HepG2 (cell line): ENCODE results near the gene SNX13. TPM values are rescaled to one million over a fixed set of nuclear protein-coding genes. Genes with fewer than 3 reads are reported as not detected.

Source experiments
- ATAC-seq: fragments of 200-7000 bp; cut with Tn5 transposase; 3 replicates; pipeline ENCODE4 v1.9.1; 2020; ENCODE audit warnings: mild to moderate bottlenecking, moderate library complexity
- BruUV-seq: library from RNA; stranded (reverse); fragments of 400-500 nt; replicated peaks from 2 replicates; lab custom pipeline; 2021; lab: Mats Ljungman, UMichigan
- CTCF ChIA-PET: fragments of 300-600 bp; formaldehyde crosslinking; extraction: SDS; loops from one replicate; lab custom pipeline; 2021; ENCODE audit warnings: low total read pairs, inconsistent platforms, low intra/inter-chr PET ratio; lab: Yijun Ruan, JAX
- POLR2A ChIA-PET: fragments of 350-600 bp; sonication (Branson Sonifier 250); formaldehyde crosslinking; loops from one replicate; lab custom pipeline; 2020; ENCODE audit warnings: antibody characterized with exemption, inconsistent platforms; lab: Yijun Ruan, JAX
- DNase-seq: peaks from one replicate; pipeline ENCODE4 v3.0.0-alpha.2; 2015; ENCODE audit warnings: low spot score
- FAIRE-seq: peaks from 3 replicates; lab custom pipeline; 2011; peaks lifted over from hg19 to GRCh38; lab: Jason Lieb, UNC
- H2AFZ ChIP-seq: one replicate; pipeline ENCODE4 v1.6.1; 2011; ENCODE audit warnings: low read length, inconsistent platforms
- H3K27ac ChIP-seq: fragments of 300-600 bp; 3 replicates; pipeline ENCODE4 v1.8.0; 2011; ENCODE audit warnings: mixed run types, mild to moderate bottlenecking, mixed read lengths, low read length, inconsistent platforms; ENCODE audit not compliant: insufficient read depth; ENCODE audit errors: extremely low read length
- H3K27me3 ChIP-seq, 2 experiments: fragments of 200-600 bp in 1 of 2; 2 replicates in 1 of 2; 3 replicates in 1 of 2; pipeline versions ENCODE4 v1.6.0 to v1.8.0; 2011; ENCODE audit warnings: low read length in 2 of 2, mild to moderate bottlenecking in 2 of 2, moderate library complexity in 2 of 2, inconsistent platforms in 1 of 2; ENCODE audit not compliant: insufficient read depth in 2 of 2, control insufficient read depth in 1 of 2
- H3K36me3 ChIP-seq, 2 experiments: fragments of 200-600 bp in 1 of 2; replicated peaks in 1 of 2; 2 replicates in 1 of 2; 3 replicates in 1 of 2; pipeline versions ENCODE4 v1.5.1 to v1.8.0; 2011; ENCODE audit warnings: low read length in 2 of 2, inconsistent platforms in 1 of 2; ENCODE audit not compliant: insufficient read depth in 2 of 2, control insufficient read depth in 1 of 2
- H3K4me1 ChIP-seq: 2 replicates; pipeline ENCODE4 v1.5.1; 2012; ENCODE audit warnings: low read length, inconsistent platforms; ENCODE audit not compliant: insufficient read depth
- H3K4me2 ChIP-seq: 2 replicates; pipeline ENCODE4 v1.6.0; 2011; ENCODE audit warnings: low read depth, low read length, inconsistent platforms
- H3K4me3 ChIP-seq, 3 experiments: fragments of 200-600 bp in 1 of 3; sonication (generic), shearing (Covaris generic) in 1 of 3; replicated peaks in 1 of 3; 2 replicates each; pipeline ENCODE4 v1.5.1; 2011 to 2016; ENCODE audit warnings: low read length in 3 of 3, inconsistent platforms in 2 of 3, low read depth in 2 of 3, mild to moderate bottlenecking in 2 of 3, control low read depth in 1 of 3, mixed read lengths in 1 of 3; ENCODE audit not compliant: insufficient read depth in 1 of 3
- H3K79me2 ChIP-seq: one replicate; pipeline ENCODE4 v1.6.1; 2011; ENCODE audit warnings: low read length, inconsistent platforms; ENCODE audit not compliant: insufficient read depth
- H3K9ac ChIP-seq: 2 replicates; pipeline ENCODE4 v1.6.0; 2011; ENCODE audit warnings: mild to moderate bottlenecking, low read depth, low read length, inconsistent platforms; ENCODE audit not compliant: insufficient read depth
- H3K9me3 ChIP-seq: 2 replicates; pipeline ENCODE4 v1.5.1; 2012; ENCODE audit warnings: mild to moderate bottlenecking, low read length
- H4K20me1 ChIP-seq: 2 replicates; pipeline ENCODE4 v1.6.0; 2011; ENCODE audit warnings: inconsistent platforms, mild to moderate bottlenecking, low read length, moderate library complexity; ENCODE audit not compliant: insufficient read depth
- E2F5 ChIP-seq: sonication (generic); formaldehyde crosslinking; conservative IDR thresholded peaks from 2 replicates; pipeline ENCODE4 v1.4.0; 2020; ENCODE audit warnings: missing genetic modification reagents
- FOXP1 ChIP-seq, 2 experiments: fragments of 450-650 bp in 1 of 2; IDR thresholded peaks; 2 replicates each; pipeline ENCODE4 v1.6.1; 2017 to 2018; ENCODE audit warnings: antibody characterized with exemption in 1 of 2
- HDAC6 ChIP-seq: fragments of 200-600 bp; sonication (generic); IDR thresholded peaks from 2 replicates; pipeline ENCODE4 v1.7.0; 2017; ENCODE audit warnings: mild to moderate bottlenecking, antibody characterized with exemption, low read length, low read depth
- KMT2A ChIP-seq: sonication (generic); formaldehyde crosslinking; IDR thresholded peaks from 2 replicates; pipeline ENCODE4 v1.4.0; 2020; ENCODE audit warnings: missing genetic modification reagents
- MAZ ChIP-seq, 2 experiments: sonication (generic) in 1 of 2; formaldehyde crosslinking in 1 of 2; IDR thresholded peaks; 2 replicates each; pipeline versions ENCODE4 v1.5.0 to v1.6.1; 2012 to 2020; ENCODE audit warnings: low read depth in 2 of 2, mild to moderate bottlenecking in 2 of 2, borderline replicate concordance in 1 of 2, improper control_type of control experiment in 1 of 2, low read length in 1 of 2, missing genetic modification reagents in 1 of 2, moderate library complexity in 1 of 2
- POGZ ChIP-seq: sonication (generic); formaldehyde crosslinking; IDR thresholded peaks from 2 replicates; pipeline ENCODE4 v1.4.0; 2020; ENCODE audit warnings: mild to moderate bottlenecking, missing genetic modification reagents
- RXRB ChIP-seq: IDR thresholded peaks from 2 replicates; pipeline ENCODE4 v1.6.1; 2016; ENCODE audit warnings: borderline replicate concordance, missing genetic modification reagents, missing compliant biosample characterization
- SMARCC2 ChIP-seq: fragments of 450-650 bp; IDR thresholded peaks from 2 replicates; pipeline ENCODE4 v1.6.1; 2017; ENCODE audit warnings: antibody characterized with exemption, mild to moderate bottlenecking
- SNAI1 ChIP-seq: sonication (generic); formaldehyde crosslinking; IDR thresholded peaks from 2 replicates; pipeline ENCODE4 v1.5.0; 2020; ENCODE audit warnings: mild to moderate bottlenecking, missing genetic modification reagents, borderline replicate concordance
- SOX13 ChIP-seq, 3 experiments: fragments of 450-650 bp in 1 of 3; sonication (generic) in 1 of 3; formaldehyde crosslinking in 1 of 3; IDR thresholded peaks in 2 of 3; conservative IDR thresholded peaks in 1 of 3; 2 replicates each; pipeline versions ENCODE4 v1.5.0 to v1.6.1; 2016 to 2020; ENCODE audit warnings: antibody characterized with exemption in 1 of 3, mild to moderate bottlenecking in 1 of 3, missing compliant biosample characterization in 1 of 3, missing genetic modification reagents in 1 of 3, moderate library complexity in 1 of 3
- SOX5 ChIP-seq: IDR thresholded peaks from 2 replicates; pipeline ENCODE4 v1.6.1; 2016; ENCODE audit warnings: borderline replicate concordance
- XBP1 ChIP-seq: sonication (generic); formaldehyde crosslinking; IDR thresholded peaks from 2 replicates; pipeline ENCODE4 v1.5.0; 2020; ENCODE audit warnings: missing genetic modification reagents
- ZBTB39 ChIP-seq: sonication (generic); formaldehyde crosslinking; IDR thresholded peaks from 2 replicates; pipeline ENCODE4 v1.5.0; 2020; ENCODE audit warnings: missing genetic modification reagents
- ZNF333 ChIP-seq: sonication (generic); formaldehyde crosslinking; IDR thresholded peaks from 2 replicates; pipeline ENCODE4 v1.4.0; 2020; ENCODE audit warnings: mild to moderate bottlenecking, missing genetic modification reagents, borderline replicate concordance
- ZNF550 ChIP-seq: sonication (generic); formaldehyde crosslinking; IDR thresholded peaks from 2 replicates; pipeline ENCODE4 v1.4.0; 2020; ENCODE audit warnings: mild to moderate bottlenecking, missing genetic modification reagents, borderline replicate concordance
- ZSCAN22 ChIP-seq: sonication (generic); formaldehyde crosslinking; IDR thresholded peaks from 2 replicates; pipeline ENCODE4 v1.4.0; 2020; ENCODE audit warnings: mild to moderate bottlenecking, missing genetic modification reagents
- ZSCAN30 ChIP-seq: sonication (generic); formaldehyde crosslinking; IDR thresholded peaks from 2 replicates; pipeline ENCODE4 v1.5.0; 2020; ENCODE audit warnings: mild to moderate bottlenecking, missing genetic modification reagents
- WGBS: methylation state at CpG from one replicate; pipeline ENCODE4 v1.1.6; 2017; ENCODE audit warnings: low lambda C conversion rate; 5-methylcytosine and 5-hydroxymethylcytosine counted together
- in situ Hi-C: cut with HindIII; loops from 2 replicates; pipeline ENCODE4 v1.10.0; 2017; ENCODE audit warnings: low pct_unique_long_range_greater_than_20kb; ENCODE audit not compliant: extremely low pct_ligation_motif_present
- intact Hi-C: fragments of 100-400 bp; cut with micrococcal nuclease; formaldehyde crosslinking; loops from one replicate; pipeline ENCODE4 v1.10.0; 2022; ENCODE audit not compliant: unreplicated experiment
- polyA plus RNA-seq, 8 experiments: library from polyadenylated mRNA; depleted of rRNA in 3 of 8; stranded (reverse) in 7 of 8; unstranded in 1 of 8; fragments of >200 nt; fragmentation: Illumina TruSeq in 4 of 8; extraction: Trizol in 4 of 8; gene quantifications; 2 replicates each; pipeline versions ENCODE4 v1.2.1 to v1.2.3, GENCODE V29; 2011 to 2016; ENCODE audit warnings: low read depth in 4 of 8, missing spikeins in 1 of 8, mixed read lengths in 1 of 8; ENCODE audit not compliant: insufficient read depth in 1 of 8
- total RNA-seq, 5 experiments: library from RNA; depleted of rRNA; stranded (reverse); fragments of >200 nt; fragmentation: Illumina TruSeq; extraction: Trizol; gene quantifications; 2 replicates each; pipeline ENCODE4 v1.2.3, GENCODE V29; 2016; ENCODE audit warnings: low read depth in 1 of 5
- TF ChIP-seq, protein P1 (sequence below): IDR thresholded peaks from 2 replicates; pipeline ENCODE4 v1.6.1; 2016; ENCODE audit warnings: low read depth
- TF ChIP-seq, protein P2 (sequence below): sonication (generic); formaldehyde crosslinking; IDR thresholded peaks from 2 replicates; pipeline ENCODE4 v1.8.0; 2022; ENCODE audit warnings: low read depth, missing genetic modification reagents

The SNX13 gene
- total and polyA plus RNA-seq, 2 of the 13 experiments (the other 11 are each of a cell fraction or from before 2014, with no cell fraction given): 14.3 to 32.3 TPM

- Histone ChIP-seq H3K9me3 (peaks cover 8% of the 10 kb centered on the region), H3K4me1 (peaks cover 54% of the 10 kb centered on the region), H3K27ac (no peak overlapping the region), H3K36me3 (no peaks in the 10 kb centered on the region), H3K9ac (no peak overlapping the region), H4K20me1 (peaks cover 6% of the 10 kb centered on the region; the same call in 1 of the 2 replicates), H3K4me2 (0 out of 2 replicates have a peak overlapping the region, but pooled peaks have one; percentile 13), H3K79me2 (peaks cover 88% of the 10 kb centered on the region), H3K4me3 (no peak overlapping the region), H3K27me3 (no peaks in the 10 kb centered on the region), H2AFZ (no peak overlapping the region)
- no peak for FAIRE-seq
- CTCF ChIA-PET: no interaction called here
- peak; percentile 4 for DNase-seq
- intact Hi-C loops: no loop called here
- in situ Hi-C loops: no loop called here
- WGBS: 56% methylated on average over 3 of the region's 3 CpGs
- ATAC-seq: peak; percentile 46; the same call in 1 of the 3 replicates
- no TSS peak for BruUV-seq
- POLR2A ChIA-PET: no interaction called here
- TF ChIP-seq POGZ (CRISPR knock-in tag): 0 out of 2 replicates have a peak, but pooled peaks have one; percentile 29
- TF ChIP-seq ZNF333: no peak
- TF ChIP-seq XBP1 (CRISPR knock-in tag): no peak
- no peak for TF ChIP-seq ZSCAN22
- TF ChIP-seq HDAC6: no peak
- no peak for TF ChIP-seq MAZ (IDR thresholded peaks at IDR 0.05; ENCODE audit: borderline replicate concordance, low read depth, low read length)
- no peak for TF ChIP-seq MAZ (CRISPR knock-in tag; IDR thresholded peaks at IDR 0.05; ENCODE audit: low read depth)
- no peak for TF ChIP-seq E2F5 (CRISPR knock-in tag)
- no peak for TF ChIP-seq SOX13 (IDR thresholded peaks at IDR 0.05)
- peak in 1 of 2 experiments; percentile 34; a peak in 1 of 4 replicates for TF ChIP-seq SOX13 (CRISPR knock-in tag; conservative IDR thresholded peaks at IDR 0.05 in 1 of 2, IDR thresholded peaks at IDR 0.05 in 1 of 2)
- no peak for TF ChIP-seq FOXP1 (IDR thresholded peaks at IDR 0.05)
- TF ChIP-seq FOXP1 (CRISPR knock-in tag; IDR thresholded peaks at IDR 0.05): 0 out of 2 replicates have a peak, but pooled peaks have one; percentile 28
- no peak for TF ChIP-seq SNAI1
- TF ChIP-seq ZNF550 (CRISPR knock-in tag): no peak
- TF ChIP-seq SOX5 (CRISPR knock-in tag): peak; percentile 49; the same call in 1 of the 2 replicates
- no peak for TF ChIP-seq SMARCC2
- TF ChIP-seq, protein P1, sequence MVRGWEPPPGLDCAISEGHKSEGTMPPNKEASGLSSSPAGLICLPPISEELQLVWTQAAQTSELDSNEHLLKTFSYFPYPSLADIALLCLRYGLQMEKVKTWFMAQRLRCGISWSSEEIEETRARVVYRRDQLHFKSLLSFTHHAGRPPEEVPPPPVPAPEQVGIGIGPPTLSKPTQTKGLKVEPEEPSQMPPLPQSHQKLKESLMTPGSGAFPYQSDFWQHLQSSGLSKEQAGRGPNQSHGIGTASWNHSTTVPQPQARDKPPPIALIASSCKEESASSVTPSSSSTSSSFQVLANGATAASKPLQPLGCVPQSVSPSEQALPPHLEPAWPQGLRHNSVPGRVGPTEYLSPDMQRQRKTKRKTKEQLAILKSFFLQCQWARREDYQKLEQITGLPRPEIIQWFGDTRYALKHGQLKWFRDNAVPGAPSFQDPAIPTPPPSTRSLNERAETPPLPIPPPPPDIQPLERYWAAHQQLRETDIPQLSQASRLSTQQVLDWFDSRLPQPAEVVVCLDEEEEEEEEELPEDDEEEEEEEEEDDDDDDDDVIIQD: peak; percentile 92; the same call in 1 of the 2 replicates
- TF ChIP-seq ZBTB39 (CRISPR knock-in tag): no peak
- TF ChIP-seq RXRB (CRISPR knock-in tag): no peak
- no peak for TF ChIP-seq ZSCAN30
- TF ChIP-seq KMT2A (CRISPR knock-in tag): no peak
- TF ChIP-seq, protein P2, sequence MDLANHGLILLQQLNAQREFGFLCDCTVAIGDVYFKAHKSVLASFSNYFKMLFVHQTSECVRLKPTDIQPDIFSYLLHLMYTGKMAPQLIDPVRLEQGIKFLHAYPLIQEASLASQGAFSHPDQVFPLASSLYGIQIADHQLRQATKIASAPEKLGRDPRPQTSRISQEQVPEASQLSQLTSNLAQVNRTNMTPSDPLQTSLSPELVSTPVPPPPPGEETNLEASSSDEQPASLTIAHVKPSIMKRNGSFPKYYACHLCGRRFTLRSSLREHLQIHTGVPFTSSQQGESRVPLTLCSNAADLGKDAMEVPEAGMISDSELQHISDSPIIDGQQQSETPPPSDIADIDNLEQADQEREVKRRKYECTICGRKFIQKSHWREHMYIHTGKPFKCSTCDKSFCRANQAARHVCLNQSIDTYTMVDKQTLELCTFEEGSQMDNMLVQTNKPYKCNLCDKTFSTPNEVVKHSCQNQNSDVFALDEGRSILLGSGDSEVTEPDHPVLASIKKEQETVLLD: no peak
Observed at GRCh38 chr7:17917842-17918241, 22.5 kb downstream of the SNX13 start.
